ENCODE measurements around the gene GRK5.

DNA sequence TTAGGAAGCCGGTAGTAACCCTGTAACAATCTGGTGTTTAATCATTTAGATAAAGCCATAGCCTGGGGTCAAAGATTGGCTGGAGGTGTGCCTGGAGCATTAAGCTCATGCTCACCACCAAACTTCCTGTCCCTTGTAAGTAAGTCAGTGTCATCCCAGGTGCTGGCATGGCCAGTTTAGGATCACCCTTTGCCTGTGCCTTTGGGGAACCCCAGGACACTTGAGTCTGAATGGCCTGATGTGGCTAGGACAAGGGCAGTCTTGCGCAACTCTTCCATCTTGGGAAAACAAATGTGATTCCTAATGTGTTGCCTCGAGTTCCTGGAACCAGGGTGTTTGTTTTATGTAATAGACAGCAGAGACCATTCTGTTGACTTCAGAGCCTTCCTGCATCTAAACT is 154.8 kb downstream of the GRK5 start:
- no peak for TF ChIP-seq POLR2A (IDR thresholded peaks at IDR 0.05)
- TF ChIP-seq, protein P1, sequence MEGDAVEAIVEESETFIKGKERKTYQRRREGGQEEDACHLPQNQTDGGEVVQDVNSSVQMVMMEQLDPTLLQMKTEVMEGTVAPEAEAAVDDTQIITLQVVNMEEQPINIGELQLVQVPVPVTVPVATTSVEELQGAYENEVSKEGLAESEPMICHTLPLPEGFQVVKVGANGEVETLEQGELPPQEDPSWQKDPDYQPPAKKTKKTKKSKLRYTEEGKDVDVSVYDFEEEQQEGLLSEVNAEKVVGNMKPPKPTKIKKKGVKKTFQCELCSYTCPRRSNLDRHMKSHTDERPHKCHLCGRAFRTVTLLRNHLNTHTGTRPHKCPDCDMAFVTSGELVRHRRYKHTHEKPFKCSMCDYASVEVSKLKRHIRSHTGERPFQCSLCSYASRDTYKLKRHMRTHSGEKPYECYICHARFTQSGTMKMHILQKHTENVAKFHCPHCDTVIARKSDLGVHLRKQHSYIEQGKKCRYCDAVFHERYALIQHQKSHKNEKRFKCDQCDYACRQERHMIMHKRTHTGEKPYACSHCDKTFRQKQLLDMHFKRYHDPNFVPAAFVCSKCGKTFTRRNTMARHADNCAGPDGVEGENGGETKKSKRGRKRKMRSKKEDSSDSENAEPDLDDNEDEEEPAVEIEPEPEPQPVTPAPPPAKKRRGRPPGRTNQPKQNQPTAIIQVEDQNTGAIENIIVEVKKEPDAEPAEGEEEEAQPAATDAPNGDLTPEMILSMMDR (IDR thresholded peaks at IDR 0.05), result no peak
